ENCODE measurements around the gene UNC13A.

UNC13A gene

DNA sequence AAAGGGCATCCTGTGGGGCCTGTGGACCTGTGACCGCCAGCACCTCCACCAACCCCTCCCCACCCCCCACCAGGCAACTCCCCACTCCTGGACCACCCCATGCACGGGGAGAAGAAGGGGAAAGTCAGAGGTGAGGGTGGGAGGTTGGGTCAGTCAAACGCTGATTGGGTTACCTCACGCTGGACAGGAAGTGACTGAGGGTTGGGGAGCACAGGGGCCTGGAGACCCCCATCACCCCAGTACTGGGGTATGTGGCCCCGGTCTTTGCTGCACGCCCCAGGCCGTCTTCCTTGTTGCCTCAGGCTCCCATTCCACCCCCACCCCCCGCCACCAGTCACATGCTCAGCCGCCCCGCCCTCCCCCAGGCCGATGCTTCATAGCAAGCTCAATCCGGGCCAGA is 73.7 kb downstream of the UNC13A start:
- no peak overlapping the region for H3K27ac ChIP-seq
- no peaks in the 10 kb centered on the region for H3K36me3 ChIP-seq
- no peak overlapping the region for H3K4me2 ChIP-seq
- TF ChIP-seq Cebpa-rat (IDR thresholded peaks at IDR 0.05): no peak
- H3K4me3 ChIP-seq: no peak overlapping the region
- H3K4me1 ChIP-seq: peaks cover 18 to 47% (median 34%) of the 10 kb centered on the region in 10 experiments
- H4K20me1 ChIP-seq: no peaks in the 10 kb centered on the region
- no peaks in the 10 kb centered on the region for H3K27me3 ChIP-seq
- H3K9ac ChIP-seq: no peak overlapping the region
- no peaks in the 10 kb centered on the region for H3K9me3 ChIP-seq (replicated peaks in 1 of 11)

GRCh38 chr19:17611462-17612244 is 76.5 kb downstream of the UNC13A start:
- no peaks in the 10 kb centered on the region for H3K9me3 ChIP-seq (replicated peaks in 1 of 11)
- no peaks in the 10 kb centered on the region for H3K36me3 ChIP-seq
- H3K4me3 ChIP-seq: no peak overlapping the region
- peak overlapping the region in 4 of 11 experiments; percentile 31 to 51 (median 43); a peak in 5 of 22 replicates for H3K9ac ChIP-seq
- H4K20me1 ChIP-seq: no peaks in the 10 kb centered on the region
- TF ChIP-seq Cebpa-rat (IDR thresholded peaks at IDR 0.05): peak in 2 of 11 experiments; percentile 6 to 48; a peak in 1 of 22 replicates
- no peaks in the 10 kb centered on the region for H3K27me3 ChIP-seq
- H3K4me2 ChIP-seq: peak overlapping the region in 9 of 11 experiments; percentile 0 to 36 (median 31); a peak in 9 of 22 replicates
- peaks cover 11 to 47% (median 30%) of the 10 kb centered on the region in 10 experiments for H3K4me1 ChIP-seq
- peak overlapping the region in 8 of 11 experiments; percentile 35 to 73 (median 53); a peak in 13 of 22 replicates for H3K27ac ChIP-seq

- H3K4me3 ChIP-seq: no peak overlapping the region
Observed at GRCh38 chr19:17610384-17610783, 77.8 kb downstream of the UNC13A start.

DNA sequence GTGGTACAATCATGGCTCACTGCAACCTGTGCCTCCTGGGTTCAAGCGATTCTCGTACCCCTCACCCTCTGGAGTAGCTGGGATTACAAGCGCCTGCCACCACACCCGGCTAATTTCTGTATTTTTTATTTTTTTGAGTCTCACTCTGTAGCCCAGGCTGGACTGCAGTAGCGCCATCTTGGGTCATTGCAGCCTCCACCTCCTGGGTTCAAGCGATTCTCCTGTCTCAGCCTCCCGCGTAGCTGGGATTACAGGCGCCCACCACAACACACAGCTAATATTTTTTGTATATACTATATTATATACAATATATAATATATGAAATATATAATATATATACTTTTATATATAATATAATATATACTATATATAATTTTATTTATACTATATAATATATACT is 80.2 kb downstream of the UNC13A start:
- Histone ChIP-seq H3K4me2 (no peak overlapping the region), H3K36me3 (no peaks in the 10 kb centered on the region), H3K4me3 (no peak overlapping the region), H3K9me3 (replicated peaks in 1 of 11) (no peaks in the 10 kb centered on the region), H4K20me1 (no peaks in the 10 kb centered on the region), H3K9ac (no peak overlapping the region), H3K4me1 (peaks cover 8 to 60% (median 43%) of the 10 kb centered on the region in 10 experiments), H3K27me3 (no peaks in the 10 kb centered on the region), H3K27ac (no peak overlapping the region)
- TF ChIP-seq Cebpa-rat (IDR thresholded peaks at IDR 0.05): no peak

More at GRCh38 chr19:17610384-17610783, 77.8 kb downstream of the UNC13A start:
- no peak for TF ChIP-seq Cebpa-rat (IDR thresholded peaks at IDR 0.05)
- Histone ChIP-seq H3K4me1 (peaks cover 0 to 36% (median 22%) of the 10 kb centered on the region in 10 experiments; a peak in 17 of 20 replicates), H3K9me3 (replicated peaks in 1 of 11) (no peaks in the 10 kb centered on the region), H3K27me3 (no peaks in the 10 kb centered on the region), H3K9ac (peak overlapping the region in 3 of 11 experiments; percentile 39 to 51 (median 47); a peak in 5 of 22 replicates), H3K36me3 (no peaks in the 10 kb centered on the region), H4K20me1 (no peaks in the 10 kb centered on the region), H3K4me2 (peak overlapping the region in 4 of 11 experiments; percentile 11 to 35 (median 30); a peak in 5 of 22 replicates), H3K27ac (peak overlapping the region in 7 of 11 experiments; percentile 35 to 73 (median 57); a peak in 9 of 22 replicates)

GRCh38 chr19:17606590-17607185 is 81.5 kb downstream of the UNC13A start:
- Histone ChIP-seq H3K4me1 (peaks cover 21 to 61% (median 53%) of the 10 kb centered on the region in 10 experiments), H3K27me3 (no peaks in the 10 kb centered on the region), H3K27ac (peak overlapping the region; percentile 69 to 91 (median 85); a peak in 17 of 22 replicates), H3K4me2 (peak overlapping the region; percentile 56 to 91 (median 83)), H3K9ac (peak overlapping the region; percentile 68 to 83 (median 78); a peak in 20 of 22 replicates), H3K4me3 (peak overlapping the region; percentile 48 to 71 (median 59)), H3K36me3 (no peaks in the 10 kb centered on the region), H4K20me1 (no peaks in the 10 kb centered on the region), H3K9me3 (replicated peaks in 1 of 11) (no peaks in the 10 kb centered on the region)
- no peak for TF ChIP-seq Cebpa-rat (IDR thresholded peaks at IDR 0.05)

DNA sequence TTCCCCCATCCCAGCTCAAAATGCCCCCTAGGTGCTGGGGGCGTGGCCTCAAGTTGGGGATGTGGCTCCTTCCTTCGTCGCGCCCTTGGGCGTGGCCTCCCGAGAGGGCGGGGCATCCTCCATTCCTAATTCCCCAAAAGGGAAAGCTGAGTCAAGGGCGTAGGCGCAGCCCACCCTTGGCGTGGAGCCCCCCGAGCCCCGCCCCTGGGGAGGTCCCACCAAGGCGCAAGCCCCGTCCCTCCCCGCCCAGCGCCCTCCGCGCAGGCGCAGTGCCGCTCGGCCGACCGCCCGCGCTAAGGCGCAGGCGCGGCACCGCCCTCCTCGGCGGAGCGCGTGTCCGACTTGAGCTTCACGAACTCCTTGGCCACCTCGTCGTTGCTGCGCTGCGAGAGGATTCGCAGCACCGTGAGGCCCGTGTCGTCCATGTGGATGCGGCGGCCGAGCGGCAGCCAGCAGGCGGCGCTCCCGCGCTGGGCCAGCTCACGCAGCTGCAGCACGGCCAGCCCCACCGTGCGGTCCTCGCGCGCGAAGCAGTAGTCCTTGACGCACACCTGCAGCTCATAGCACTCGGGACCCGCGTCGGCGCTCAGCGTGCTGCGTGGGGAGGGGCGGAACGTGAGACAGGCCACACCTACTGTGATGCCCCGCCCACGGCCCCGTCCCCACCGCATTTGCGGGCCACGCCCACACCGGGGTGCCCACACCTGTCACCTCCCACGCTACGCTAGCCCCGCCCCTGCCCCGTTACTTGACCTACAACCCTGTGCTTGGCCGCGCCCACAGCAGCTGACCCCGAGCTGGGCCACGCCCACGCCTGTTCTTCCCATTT is 82.2 kb downstream of the UNC13A start:
- Histone ChIP-seq H3K9me3 (replicated peaks in 1 of 11) (no peaks in the 10 kb centered on the region), H3K27me3 (no peaks in the 10 kb centered on the region), H3K36me3 (no peaks in the 10 kb centered on the region), H3K4me3 (peak overlapping the region; percentile 48 to 71 (median 59)), H3K9ac (peak overlapping the region; percentile 68 to 83 (median 78)), H4K20me1 (no peaks in the 10 kb centered on the region), H3K4me1 (peaks cover 25 to 58% (median 49%) of the 10 kb centered on the region in 10 experiments), H3K4me2 (peak overlapping the region; percentile 56 to 91 (median 83)), H3K27ac (peak overlapping the region; percentile 69 to 91 (median 85); a peak in 21 of 22 replicates)
- no peak for TF ChIP-seq Cebpa-rat (IDR thresholded peaks at IDR 0.05)

DNA sequence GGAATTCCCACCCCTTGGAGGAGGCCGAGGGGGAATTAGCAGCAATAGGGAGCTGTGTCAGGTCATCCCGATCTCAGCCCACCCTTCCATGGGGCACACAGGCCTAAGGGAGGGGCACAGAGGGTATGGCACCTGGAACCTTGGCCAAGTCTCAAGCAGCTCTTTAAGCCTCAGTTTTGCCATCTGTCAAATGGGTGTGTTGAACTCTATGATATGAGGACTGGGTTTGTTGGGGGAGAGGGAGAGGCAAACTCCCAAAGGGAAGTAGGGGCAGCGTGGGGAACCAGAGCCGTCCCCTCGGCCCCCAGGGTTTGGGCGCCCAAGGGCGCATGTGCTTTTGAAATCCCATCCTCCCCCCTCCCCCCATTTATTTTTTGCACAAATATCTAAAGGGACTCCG is 83.0 kb downstream of the UNC13A start:
- TF ChIP-seq Cebpa-rat (IDR thresholded peaks at IDR 0.05): no peak
- Histone ChIP-seq H3K9ac (peak overlapping the region in 6 of 11 experiments; percentile 72 to 83 (median 81); a peak in 7 of 22 replicates), H4K20me1 (no peaks in the 10 kb centered on the region), H3K27me3 (no peaks in the 10 kb centered on the region), H3K27ac (peak overlapping the region in 8 of 11 experiments; percentile 79 to 91 (median 86); a peak in 13 of 22 replicates), H3K4me1 (peaks cover 25 to 53% (median 45%) of the 10 kb centered on the region in 10 experiments), H3K36me3 (no peaks in the 10 kb centered on the region), H3K4me3 (peak overlapping the region in 9 of 10 experiments; percentile 50 to 71 (median 60); a peak in 15 of 20 replicates), H3K9me3 (replicated peaks in 1 of 11) (no peaks in the 10 kb centered on the region), H3K4me2 (peak overlapping the region in 10 of 11 experiments; percentile 56 to 91 (median 84); a peak in 20 of 22 replicates)

DNA sequence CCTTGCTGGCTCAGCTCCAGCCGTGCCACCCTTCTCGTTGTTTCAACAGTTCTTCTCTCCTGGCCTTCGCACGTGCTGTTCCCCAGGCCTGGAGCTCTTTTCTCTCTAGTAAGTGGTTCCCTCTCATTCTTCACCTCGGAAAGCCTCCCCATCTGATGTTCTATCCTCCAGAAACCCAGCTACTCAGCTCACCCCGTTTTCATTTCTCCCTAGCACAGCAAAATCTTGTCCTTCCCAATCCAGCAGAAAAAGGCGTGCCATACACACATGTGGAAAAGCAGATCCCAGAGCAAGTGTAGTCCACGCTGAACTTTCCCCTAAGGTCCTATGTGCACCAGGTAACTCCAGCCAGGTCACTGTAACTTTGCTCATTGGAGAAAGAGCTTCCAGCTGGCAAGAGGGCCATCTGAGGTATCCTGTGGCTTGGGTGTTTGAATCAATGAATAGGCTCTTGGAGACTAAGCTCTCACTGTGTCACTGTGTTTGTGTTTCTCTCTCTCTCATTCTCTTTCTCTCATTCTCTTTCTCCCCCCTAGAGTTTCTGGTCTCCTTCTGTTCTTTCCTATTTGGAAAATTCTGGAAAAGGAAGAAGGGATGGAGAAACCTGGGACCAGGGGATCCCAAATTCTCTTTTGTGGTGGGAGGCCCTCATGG is 83.7 kb downstream of the UNC13A start:
- peaks cover 25 to 53% (median 45%) of the 10 kb centered on the region in 10 experiments for H3K4me1 ChIP-seq
- H3K4me3 ChIP-seq: no peak overlapping the region
- peak overlapping the region in 6 of 11 experiments; percentile 39 to 91 (median 56); a peak in 9 of 22 replicates for H3K4me2 ChIP-seq
- no peaks in the 10 kb centered on the region for H3K9me3 ChIP-seq (replicated peaks in 1 of 11)
- peak overlapping the region in 1 of 11 experiments; percentile 22; a peak in 3 of 22 replicates for H3K27ac ChIP-seq
- H4K20me1 ChIP-seq: no peaks in the 10 kb centered on the region
- no peaks in the 10 kb centered on the region for H3K36me3 ChIP-seq
- no peak for TF ChIP-seq Cebpa-rat (IDR thresholded peaks at IDR 0.05)
- 0 out of 22 replicates have a peak overlapping the region, but pooled peaks of 1 of the 11 experiments have one; percentile 10 for H3K9ac ChIP-seq
- H3K27me3 ChIP-seq: no peaks in the 10 kb centered on the region

Measured in BLaER1 treated with 17β-estradiol and CSF1 and Interleukin-3, amounts not matched to agents 10 nM and 100 nM (cell line).